LNCAP (cell line): ENCODE measurements around the gene TMEM14A.

Experiments
- TF ChIP-seq, protein P1 (sequence below): fragments of 450-650 bp; IDR thresholded peaks from 2 replicates; pipeline ENCODE4 v1.5.1; 2017; ENCODE audit warnings: mild to moderate bottlenecking

TMEM14A gene

DNA sequence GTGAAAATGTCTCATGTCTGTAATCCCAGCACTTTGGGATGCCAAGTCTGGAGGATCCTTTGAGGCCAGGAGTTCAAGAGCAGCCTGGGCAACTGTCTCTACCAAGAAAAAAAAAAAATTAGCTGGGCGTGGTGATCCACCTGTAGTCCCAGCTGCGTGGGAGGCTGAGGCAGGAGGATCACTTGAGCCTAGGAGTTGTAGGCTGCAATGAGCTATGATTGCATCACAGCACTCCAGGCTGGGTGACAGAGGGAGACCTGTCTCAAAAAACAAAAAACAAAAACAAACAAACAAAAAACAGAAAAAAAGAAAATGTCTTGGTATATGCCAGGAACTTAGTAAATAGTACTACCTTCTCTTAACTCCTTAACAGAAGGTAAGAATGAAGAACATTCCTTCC is 31.4 kb upstream of the TMEM14A start:
- TF ChIP-seq, protein P1, sequence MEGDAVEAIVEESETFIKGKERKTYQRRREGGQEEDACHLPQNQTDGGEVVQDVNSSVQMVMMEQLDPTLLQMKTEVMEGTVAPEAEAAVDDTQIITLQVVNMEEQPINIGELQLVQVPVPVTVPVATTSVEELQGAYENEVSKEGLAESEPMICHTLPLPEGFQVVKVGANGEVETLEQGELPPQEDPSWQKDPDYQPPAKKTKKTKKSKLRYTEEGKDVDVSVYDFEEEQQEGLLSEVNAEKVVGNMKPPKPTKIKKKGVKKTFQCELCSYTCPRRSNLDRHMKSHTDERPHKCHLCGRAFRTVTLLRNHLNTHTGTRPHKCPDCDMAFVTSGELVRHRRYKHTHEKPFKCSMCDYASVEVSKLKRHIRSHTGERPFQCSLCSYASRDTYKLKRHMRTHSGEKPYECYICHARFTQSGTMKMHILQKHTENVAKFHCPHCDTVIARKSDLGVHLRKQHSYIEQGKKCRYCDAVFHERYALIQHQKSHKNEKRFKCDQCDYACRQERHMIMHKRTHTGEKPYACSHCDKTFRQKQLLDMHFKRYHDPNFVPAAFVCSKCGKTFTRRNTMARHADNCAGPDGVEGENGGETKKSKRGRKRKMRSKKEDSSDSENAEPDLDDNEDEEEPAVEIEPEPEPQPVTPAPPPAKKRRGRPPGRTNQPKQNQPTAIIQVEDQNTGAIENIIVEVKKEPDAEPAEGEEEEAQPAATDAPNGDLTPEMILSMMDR, result no peak

DNA sequence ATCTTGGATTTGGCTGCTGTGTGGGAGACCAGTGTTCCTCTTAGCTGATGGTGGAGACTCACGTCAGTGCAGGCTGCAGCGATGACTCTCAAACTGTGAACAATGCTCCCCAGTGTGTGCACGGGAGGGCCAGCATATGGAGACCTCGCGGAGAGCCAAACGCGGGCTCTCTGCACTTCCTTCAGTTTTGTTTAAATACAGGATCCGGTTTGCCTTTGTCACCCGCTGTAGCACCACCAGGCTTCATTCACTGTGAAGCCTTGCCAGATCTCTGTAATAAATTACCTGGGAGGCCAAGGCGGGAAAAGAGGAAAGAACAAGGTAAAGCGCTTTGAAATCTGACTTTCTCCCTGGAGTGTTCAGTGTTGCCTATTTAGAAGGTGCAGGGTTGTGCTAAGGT is 30.7 kb upstream of the TMEM14A start:
- TF ChIP-seq, protein P1, result no peak

DNA sequence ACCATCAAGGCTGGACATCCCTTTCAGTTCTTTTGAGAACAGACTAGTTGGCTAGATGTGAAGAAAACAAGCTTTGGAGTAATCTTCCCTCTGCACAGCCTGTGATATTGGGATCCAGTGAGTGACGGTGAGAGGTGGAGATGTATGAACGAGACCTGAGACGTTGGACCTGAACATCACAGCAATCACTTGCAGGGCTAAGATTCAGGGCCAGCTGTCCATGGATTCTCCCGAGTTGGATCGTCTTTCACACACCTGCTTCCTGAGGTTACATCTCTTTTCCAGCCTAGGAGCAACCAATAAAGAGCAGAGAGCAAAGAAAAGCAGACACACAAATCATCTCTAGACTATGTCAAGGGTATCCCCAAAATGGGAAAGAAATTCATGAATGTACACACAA is 30.0 kb upstream of the TMEM14A start:
- TF ChIP-seq, protein P1, result no peak

DNA sequence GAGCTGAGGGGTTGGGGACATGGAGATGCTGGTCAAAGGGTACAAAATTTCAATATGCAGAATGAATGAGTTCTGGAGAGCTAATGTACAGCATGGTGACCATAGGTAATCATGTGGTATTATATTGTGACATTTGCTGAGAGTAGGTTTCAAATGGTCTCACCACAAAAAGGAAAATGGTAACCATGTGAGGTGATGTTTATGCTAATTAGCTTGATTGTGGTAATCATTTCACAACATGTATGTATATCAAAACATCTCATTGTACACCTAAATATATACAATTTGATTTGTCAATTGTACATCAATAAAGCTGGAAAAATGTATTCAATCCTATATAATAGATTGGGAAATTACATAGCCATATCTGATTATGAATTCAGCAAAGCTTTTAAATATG is 29.5 kb upstream of the TMEM14A start:
- TF ChIP-seq, protein P1, result no peak

DNA sequence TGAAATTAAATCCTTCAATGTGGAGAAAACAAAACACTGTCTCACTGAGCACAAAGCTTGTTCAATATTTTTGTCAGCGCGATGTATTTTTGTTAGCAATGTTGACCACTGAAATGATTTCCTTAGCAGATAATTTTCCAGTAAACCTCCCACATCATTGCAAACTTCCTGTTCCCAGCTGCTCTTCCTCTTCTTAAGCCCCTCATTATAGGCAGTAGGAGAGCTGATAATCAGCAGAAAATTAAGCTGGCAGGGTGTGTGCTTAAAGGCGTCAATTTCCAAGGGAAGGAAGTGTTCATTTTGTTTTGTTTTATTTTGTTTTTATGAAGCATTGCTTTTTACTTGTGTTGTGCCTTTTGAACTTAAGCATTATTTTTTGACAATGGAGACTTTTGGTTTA is 29.1 kb upstream of the TMEM14A start:
- TF ChIP-seq, protein P1, result no peak

DNA sequence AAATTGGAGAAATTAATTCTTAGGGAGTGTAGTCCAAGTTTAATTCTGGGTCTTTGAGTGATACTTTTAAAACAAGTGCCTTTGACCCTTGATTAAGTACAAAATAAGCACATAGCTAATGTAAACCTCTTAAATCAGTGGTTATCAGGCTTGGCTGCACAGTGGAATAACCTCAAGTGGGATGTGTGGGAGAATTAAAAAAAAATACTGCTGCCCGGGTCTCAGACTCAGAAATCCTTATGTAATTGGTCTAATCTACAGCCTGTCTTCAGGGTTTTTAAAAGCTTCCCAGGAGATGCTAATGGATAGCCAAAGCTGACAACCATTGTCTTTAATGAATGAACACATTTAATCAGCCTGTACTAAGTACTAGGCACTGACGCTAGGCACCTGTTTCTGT is 28.5 kb upstream of the TMEM14A start:
- TF ChIP-seq, protein P1, result no peak

DNA sequence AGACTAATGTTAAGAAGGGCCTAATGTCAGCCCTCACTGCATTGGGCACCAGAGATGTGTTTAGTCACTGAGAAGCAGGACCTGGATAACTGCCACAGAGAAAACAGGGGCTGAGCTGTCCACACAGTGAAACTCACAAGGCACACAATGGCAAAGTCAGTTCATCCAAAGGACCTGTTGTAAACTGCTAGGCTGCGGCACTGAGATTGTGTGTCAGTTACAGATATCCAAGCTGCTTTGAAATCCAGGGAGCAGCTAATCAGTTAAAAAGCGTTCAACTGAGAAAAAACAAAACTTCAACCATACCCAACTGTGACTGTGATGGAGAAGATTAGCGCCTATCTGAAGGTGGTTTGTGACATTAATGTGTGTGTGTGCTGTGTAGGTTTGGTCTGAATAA is 27.8 kb upstream of the TMEM14A start:
- TF ChIP-seq, protein P1, result no peak

DNA sequence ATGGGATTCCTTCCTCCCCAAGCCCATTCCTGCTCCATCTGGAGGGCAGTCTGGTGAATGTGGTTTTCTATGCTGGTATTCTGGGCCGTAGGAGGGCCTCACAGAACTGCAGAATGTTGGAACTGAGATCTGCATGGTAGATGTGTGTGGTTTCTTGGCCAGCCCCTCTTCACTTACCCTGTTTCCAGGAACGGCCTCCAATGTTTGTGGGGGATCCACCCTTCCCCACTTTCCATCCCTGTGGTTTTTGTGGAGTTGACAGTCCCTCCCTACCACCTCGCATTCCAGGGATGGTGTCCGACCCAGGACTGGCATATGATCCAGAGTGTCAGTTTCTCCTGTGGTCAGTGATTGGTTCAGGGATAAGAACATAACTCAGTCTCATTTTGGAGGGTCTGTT is 26.7 kb upstream of the TMEM14A start:
- TF ChIP-seq, protein P1, result no peak
